Measurements from ENCODE around the gene NCK2. TPM values are rescaled to one million over a fixed set of nuclear protein-coding genes. Genes with fewer than 3 reads are reported as not detected.
A peak's percentile ranks its signal among the peaks of the same experiment; 100 is the strongest.

Gene NCK2
- total RNA-seq, 6 experiments from 2014 or later, result 18.6 to 20.2 (median 19.8) TPM

DNA sequence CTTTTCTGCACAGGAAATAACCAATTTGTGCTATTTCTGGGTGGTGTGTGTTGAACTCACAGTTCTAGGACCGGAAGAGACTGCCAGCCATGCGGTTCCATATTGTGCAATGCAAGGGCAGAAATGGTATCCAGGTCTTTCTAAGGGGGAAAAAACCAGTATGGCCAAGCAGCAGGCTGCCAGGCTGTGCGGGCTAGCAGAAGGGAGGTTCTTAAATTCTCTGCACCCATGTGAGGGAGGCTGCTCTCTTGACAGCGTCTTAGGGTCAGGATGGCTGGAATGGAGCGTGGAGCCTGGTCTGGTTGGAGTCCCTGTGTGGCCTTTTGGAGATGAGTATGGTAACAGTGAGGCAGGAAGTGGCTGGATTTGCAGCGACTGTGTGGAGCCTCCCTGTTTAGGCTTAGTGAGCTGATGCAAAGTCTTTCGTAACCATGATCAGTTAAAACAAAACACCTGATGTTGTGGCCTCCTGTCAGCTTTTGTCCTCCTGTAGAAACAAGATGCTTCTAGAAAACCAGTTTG is 52.6 kb downstream of the NCK2 start:
- H3K27ac Mint-ChIP-seq, result peak overlapping the region; percentile 27
- TF ChIP-seq, protein P1, sequence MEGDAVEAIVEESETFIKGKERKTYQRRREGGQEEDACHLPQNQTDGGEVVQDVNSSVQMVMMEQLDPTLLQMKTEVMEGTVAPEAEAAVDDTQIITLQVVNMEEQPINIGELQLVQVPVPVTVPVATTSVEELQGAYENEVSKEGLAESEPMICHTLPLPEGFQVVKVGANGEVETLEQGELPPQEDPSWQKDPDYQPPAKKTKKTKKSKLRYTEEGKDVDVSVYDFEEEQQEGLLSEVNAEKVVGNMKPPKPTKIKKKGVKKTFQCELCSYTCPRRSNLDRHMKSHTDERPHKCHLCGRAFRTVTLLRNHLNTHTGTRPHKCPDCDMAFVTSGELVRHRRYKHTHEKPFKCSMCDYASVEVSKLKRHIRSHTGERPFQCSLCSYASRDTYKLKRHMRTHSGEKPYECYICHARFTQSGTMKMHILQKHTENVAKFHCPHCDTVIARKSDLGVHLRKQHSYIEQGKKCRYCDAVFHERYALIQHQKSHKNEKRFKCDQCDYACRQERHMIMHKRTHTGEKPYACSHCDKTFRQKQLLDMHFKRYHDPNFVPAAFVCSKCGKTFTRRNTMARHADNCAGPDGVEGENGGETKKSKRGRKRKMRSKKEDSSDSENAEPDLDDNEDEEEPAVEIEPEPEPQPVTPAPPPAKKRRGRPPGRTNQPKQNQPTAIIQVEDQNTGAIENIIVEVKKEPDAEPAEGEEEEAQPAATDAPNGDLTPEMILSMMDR (IDR thresholded peaks at IDR 0.05), result no peak
- DNase-seq, result no peak
- peaks cover 46% of the 10 kb centered on the region for H3K4me1 Mint-ChIP-seq (ENCODE audit: low read depth)
- H3K9me3 Mint-ChIP-seq, result no peaks in the 10 kb centered on the region
- peaks cover 4% of the 10 kb centered on the region; the same call in 1 of the 2 replicates for H3K36me3 Mint-ChIP-seq (ENCODE audit: low read depth)
- peaks cover 1% of the 10 kb centered on the region for H3K27me3 Mint-ChIP-seq (ENCODE audit: insufficient read depth)
- H3K4me3 Mint-ChIP-seq, result no peak overlapping the region

- H3K36me3 Mint-ChIP-seq (ENCODE audit: low read depth), result peaks cover 4% of the 10 kb centered on the region; the same call in 1 of the 2 replicates
- TF ChIP-seq, protein P1 (IDR thresholded peaks at IDR 0.05), result no peak
- no peak overlapping the region for H3K27ac Mint-ChIP-seq
- peaks cover 46% of the 10 kb centered on the region for H3K4me1 Mint-ChIP-seq (ENCODE audit: low read depth)
- H3K9me3 Mint-ChIP-seq, result no peaks in the 10 kb centered on the region
- no peak overlapping the region for H3K4me3 Mint-ChIP-seq
- DNase-seq, result no peak
- H3K27me3 Mint-ChIP-seq (ENCODE audit: insufficient read depth), result peaks cover 1% of the 10 kb centered on the region
Measured at GRCh38 chr2:105798595-105798994, 53.9 kb downstream of the NCK2 start.

GRCh38 chr2:105800036-105800713 is 55.5 kb downstream of the NCK2 start:
- Mint-ChIP-seq H3K4me1 (ENCODE audit: low read depth) (peaks cover 55% of the 10 kb centered on the region), H3K4me3 (no peak overlapping the region), H3K36me3 (ENCODE audit: low read depth) (peaks cover 4% of the 10 kb centered on the region; the same call in 1 of the 2 replicates), H3K27ac (no peak overlapping the region), H3K9me3 (no peaks in the 10 kb centered on the region), H3K27me3 (ENCODE audit: insufficient read depth) (peaks cover 1% of the 10 kb centered on the region)
- DNase-seq, result no peak
- TF ChIP-seq, protein P1 (IDR thresholded peaks at IDR 0.05), result no peak

- H3K4me3 Mint-ChIP-seq, result no peak overlapping the region
- H3K36me3 Mint-ChIP-seq (ENCODE audit: low read depth), result peaks cover 4% of the 10 kb centered on the region; the same call in 1 of the 2 replicates
- peaks cover 1% of the 10 kb centered on the region for H3K27me3 Mint-ChIP-seq (ENCODE audit: insufficient read depth)
- TF ChIP-seq, protein P1 (IDR thresholded peaks at IDR 0.05), result no peak
- no peak for DNase-seq
- peaks cover 46% of the 10 kb centered on the region for H3K4me1 Mint-ChIP-seq (ENCODE audit: low read depth)
- H3K27ac Mint-ChIP-seq, result no peak overlapping the region
- H3K9me3 Mint-ChIP-seq, result no peaks in the 10 kb centered on the region
Measured at GRCh38 chr2:105800953-105801635, 56.4 kb downstream of the NCK2 start.

GRCh38 chr2:105801961-105802360 is 57.2 kb downstream of the NCK2 start:
- peaks cover 37% of the 10 kb centered on the region for H3K4me1 Mint-ChIP-seq (ENCODE audit: low read depth)
- H3K4me3 Mint-ChIP-seq, result no peak overlapping the region
- peaks cover 1% of the 10 kb centered on the region for H3K27me3 Mint-ChIP-seq (ENCODE audit: insufficient read depth)
- no peak for DNase-seq
- no peaks in the 10 kb centered on the region for H3K9me3 Mint-ChIP-seq
- TF ChIP-seq, protein P1 (IDR thresholded peaks at IDR 0.05), result no peak
- H3K36me3 Mint-ChIP-seq (ENCODE audit: low read depth), result peaks cover 4% of the 10 kb centered on the region; the same call in 1 of the 2 replicates
- H3K27ac Mint-ChIP-seq, result no peak overlapping the region

Measured in HFFc6 (cell line).